A673 (cell line): ENCODE data around the gene UBE3C. TPM values are rescaled to one million over a fixed set of nuclear protein-coding genes. Genes with fewer than 3 reads are reported as not detected.

Experiments
- BruUV-seq: library from RNA; stranded (reverse); fragments of 400-500 nt; replicated peaks from 2 replicates; lab custom pipeline; 2021; lab: Mats Ljungman, UMichigan
- CTCF ChIA-PET: fragments of 300-600 bp; sonication (Branson Sonifier 250); formaldehyde crosslinking; loops from one replicate; lab custom pipeline; 2022; ENCODE audit warnings: antibody characterized with exemption; lab: Charles Lee
- POLR2A ChIA-PET: fragments of 300-600 bp; sonication (Branson Sonifier 250); formaldehyde crosslinking; loops from one replicate; lab custom pipeline; 2022; ENCODE audit warnings: antibody characterized with exemption; ENCODE audit not compliant: low non-redundant PET; lab: Charles Lee
- DNase-seq: peaks from one replicate; pipeline ENCODE4 v3.0.0-alpha.2; 2015; ENCODE audit warnings: low spot score
- H3K27ac ChIP-seq: fragments of 200-600 bp; sonication (generic); 2 replicates; pipeline ENCODE4 v1.5.1; 2016; ENCODE audit warnings: mixed run types, low read depth, mild to moderate bottlenecking, mixed read lengths, antibody characterized with exemption, low read length; ENCODE audit not compliant: poor library complexity, severe bottlenecking
- H3K27me3 ChIP-seq: fragments of 200-600 bp; sonication (generic); replicated peaks from 2 replicates; pipeline ENCODE4 v1.6.1; 2017; ENCODE audit warnings: mixed run types, low read depth, mild to moderate bottlenecking, mixed read lengths, antibody characterized with exemption, low read length; ENCODE audit not compliant: insufficient read depth, poor library complexity
- H3K36me3 ChIP-seq: fragments of 200-600 bp; sonication (generic); 2 replicates; pipeline ENCODE4 v1.6.1; 2016; ENCODE audit warnings: mixed run types, mild to moderate bottlenecking, mixed read lengths, antibody characterized with exemption, low read length; ENCODE audit not compliant: insufficient read depth, poor library complexity, severe bottlenecking
- H3K4me1 ChIP-seq: fragments of 200-600 bp; sonication (generic); 2 replicates; pipeline ENCODE4 v1.6.1; 2017; ENCODE audit warnings: mixed run types, mild to moderate bottlenecking, mixed read lengths, antibody characterized with exemption, low read length; ENCODE audit not compliant: insufficient read depth, poor library complexity, severe bottlenecking
- H3K4me3 ChIP-seq: fragments of 200-600 bp; sonication (generic); 2 replicates; pipeline ENCODE4 v1.5.1; 2016; ENCODE audit warnings: low read depth, mixed run types, mild to moderate bottlenecking, mixed read lengths, low read length; ENCODE audit not compliant: poor library complexity, severe bottlenecking
- H3K9me3 ChIP-seq: fragments of 200-600 bp; sonication (generic); 2 replicates; pipeline ENCODE4 v1.6.1; 2016; ENCODE audit warnings: mixed run types, low read depth, mild to moderate bottlenecking, mixed read lengths, antibody characterized with exemption, low read length; ENCODE audit not compliant: poor library complexity, severe bottlenecking
- EZH2 ChIP-seq: fragments of 200-600 bp; sonication (generic); IDR thresholded peaks from 2 replicates; pipeline ENCODE4 v1.6.1; 2017; ENCODE audit warnings: borderline replicate concordance, low read depth, mild to moderate bottlenecking, mixed read lengths, antibody characterized with exemption, low read length; ENCODE audit not compliant: poor library complexity, severe bottlenecking
- intact Hi-C: fragments of 100-400 bp; cut with micrococcal nuclease; formaldehyde crosslinking; loops from one replicate; pipeline ENCODE4 v1.10.0; 2022; ENCODE audit not compliant: unreplicated experiment
- total RNA-seq: library from RNA; stranded (reverse); gene quantifications from 2 replicates; pipeline ENCODE4 v1.2.3, GENCODE V29; 2021
- TF ChIP-seq, protein P1 (sequence below): fragments of 300-800, 200-600 bp; sonication (generic); conservative IDR thresholded peaks from 2 replicates; pipeline ENCODE4 v1.5.1; 2017; ENCODE audit warnings: low read depth, mild to moderate bottlenecking, antibody characterized with exemption, low read length, moderate library complexity, mixed read lengths

UBE3C gene
- total RNA-seq, 1 experiment from 2014 or later: 77.9 TPM

DNA sequence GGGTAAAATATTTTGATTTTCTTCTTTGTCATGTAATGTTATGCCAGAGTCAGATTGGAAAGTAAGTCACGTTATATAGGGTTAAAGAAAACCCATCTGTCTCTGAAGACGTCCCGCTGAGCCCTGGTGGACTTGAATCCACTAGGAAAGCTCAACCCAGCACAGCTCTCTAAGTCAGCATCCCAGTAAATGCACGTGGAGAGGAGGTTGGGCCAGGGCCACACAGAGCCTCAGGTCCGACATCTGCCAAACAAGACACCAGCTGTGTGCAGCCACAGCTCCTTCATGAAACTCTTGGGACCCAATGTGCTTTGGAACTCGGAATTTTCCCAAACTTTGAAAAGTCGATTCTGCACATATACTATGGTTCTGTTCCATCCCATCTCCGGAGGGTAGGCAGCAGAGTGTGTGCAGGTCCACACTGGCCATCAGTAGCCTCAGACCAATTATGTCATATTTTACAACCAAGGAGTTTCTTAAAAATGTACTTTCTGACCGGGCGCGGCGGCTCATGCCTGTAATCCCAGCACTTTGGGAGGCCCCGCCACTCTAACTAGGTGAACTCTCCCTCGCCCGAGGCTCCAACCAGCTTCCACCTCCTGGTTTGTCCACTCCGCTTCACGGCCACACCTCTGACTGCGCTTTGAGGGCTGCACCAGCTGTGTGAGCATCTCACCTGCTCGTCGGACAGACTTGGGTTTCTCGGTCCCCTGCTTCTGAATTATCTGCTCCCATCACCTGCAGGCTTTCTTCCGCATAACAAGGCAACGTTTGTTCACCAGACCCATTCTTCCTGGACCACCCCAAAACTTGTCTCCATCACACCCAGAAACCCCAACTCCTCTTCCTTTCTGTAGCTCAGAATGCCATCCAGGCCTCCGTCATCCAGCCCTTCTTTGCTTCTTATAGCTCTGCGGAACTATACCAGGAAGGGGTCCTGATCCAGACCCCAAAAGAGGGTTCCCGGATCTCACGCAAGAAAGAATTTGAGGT lies 168.4 kb downstream of the UBE3C start:
- ChIA-PET POLR2A (no interaction called here), CTCF (no interaction called here)
- intact Hi-C loops: no loop called here
- no TSS peak for BruUV-seq
- H3K9me3 ChIP-seq: no peaks in the 10 kb centered on the region
- H3K27me3 ChIP-seq: no peaks in the 10 kb centered on the region
- no peaks in the 10 kb centered on the region for H3K36me3 ChIP-seq
- DNase-seq: no peak
- no peak overlapping the region for H3K4me3 ChIP-seq
- no peak overlapping the region for H3K27ac ChIP-seq
- no peaks in the 10 kb centered on the region for H3K4me1 ChIP-seq
- TF ChIP-seq EZH2: no peak
- TF ChIP-seq, protein P1, sequence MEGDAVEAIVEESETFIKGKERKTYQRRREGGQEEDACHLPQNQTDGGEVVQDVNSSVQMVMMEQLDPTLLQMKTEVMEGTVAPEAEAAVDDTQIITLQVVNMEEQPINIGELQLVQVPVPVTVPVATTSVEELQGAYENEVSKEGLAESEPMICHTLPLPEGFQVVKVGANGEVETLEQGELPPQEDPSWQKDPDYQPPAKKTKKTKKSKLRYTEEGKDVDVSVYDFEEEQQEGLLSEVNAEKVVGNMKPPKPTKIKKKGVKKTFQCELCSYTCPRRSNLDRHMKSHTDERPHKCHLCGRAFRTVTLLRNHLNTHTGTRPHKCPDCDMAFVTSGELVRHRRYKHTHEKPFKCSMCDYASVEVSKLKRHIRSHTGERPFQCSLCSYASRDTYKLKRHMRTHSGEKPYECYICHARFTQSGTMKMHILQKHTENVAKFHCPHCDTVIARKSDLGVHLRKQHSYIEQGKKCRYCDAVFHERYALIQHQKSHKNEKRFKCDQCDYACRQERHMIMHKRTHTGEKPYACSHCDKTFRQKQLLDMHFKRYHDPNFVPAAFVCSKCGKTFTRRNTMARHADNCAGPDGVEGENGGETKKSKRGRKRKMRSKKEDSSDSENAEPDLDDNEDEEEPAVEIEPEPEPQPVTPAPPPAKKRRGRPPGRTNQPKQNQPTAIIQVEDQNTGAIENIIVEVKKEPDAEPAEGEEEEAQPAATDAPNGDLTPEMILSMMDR: no peak

DNA sequence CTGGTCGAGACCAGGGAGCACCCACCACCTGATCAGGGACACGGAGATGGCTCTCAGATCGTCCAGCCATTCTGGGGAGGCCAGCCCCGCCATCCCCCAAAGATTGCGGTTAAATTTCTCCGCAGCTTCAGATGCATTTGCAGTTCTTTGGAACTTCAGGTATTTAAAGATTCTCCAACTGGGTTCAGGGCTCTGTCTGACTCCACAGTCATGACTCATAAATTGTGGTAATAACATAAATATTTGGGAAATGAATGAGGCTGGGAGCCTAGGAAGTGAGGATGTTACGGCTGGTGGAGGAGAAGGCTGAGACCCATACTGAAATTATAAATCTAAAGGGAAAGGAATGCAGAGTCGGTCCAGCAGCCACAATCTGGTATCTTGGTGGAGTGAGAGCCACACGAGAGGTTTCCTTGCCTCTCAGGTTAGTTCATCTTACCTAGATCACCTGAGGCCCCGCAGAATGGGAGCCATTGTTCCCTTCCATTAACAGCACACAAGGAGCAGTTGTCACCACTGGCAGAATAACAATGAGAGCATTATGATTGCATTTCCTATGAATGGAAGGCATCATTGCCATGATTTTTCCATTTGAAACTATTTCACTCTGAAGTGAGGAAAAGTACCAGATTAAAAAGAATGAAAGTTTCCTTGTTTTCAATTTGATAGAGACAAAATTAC lies 171.4 kb downstream of the UBE3C start:
- DNase-seq: no peak
- no peak overlapping the region for H3K27ac ChIP-seq
- ChIA-PET POLR2A (no interaction called here), CTCF (no interaction called here)
- intact Hi-C loops: no loop called here
- H3K27me3 ChIP-seq: no peaks in the 10 kb centered on the region
- no peak overlapping the region for H3K4me3 ChIP-seq
- H3K36me3 ChIP-seq: no peaks in the 10 kb centered on the region
- H3K4me1 ChIP-seq: no peaks in the 10 kb centered on the region
- H3K9me3 ChIP-seq: no peaks in the 10 kb centered on the region
- no TSS peak for BruUV-seq
- TF ChIP-seq, protein P1: no peak
- no peak for TF ChIP-seq EZH2

DNA sequence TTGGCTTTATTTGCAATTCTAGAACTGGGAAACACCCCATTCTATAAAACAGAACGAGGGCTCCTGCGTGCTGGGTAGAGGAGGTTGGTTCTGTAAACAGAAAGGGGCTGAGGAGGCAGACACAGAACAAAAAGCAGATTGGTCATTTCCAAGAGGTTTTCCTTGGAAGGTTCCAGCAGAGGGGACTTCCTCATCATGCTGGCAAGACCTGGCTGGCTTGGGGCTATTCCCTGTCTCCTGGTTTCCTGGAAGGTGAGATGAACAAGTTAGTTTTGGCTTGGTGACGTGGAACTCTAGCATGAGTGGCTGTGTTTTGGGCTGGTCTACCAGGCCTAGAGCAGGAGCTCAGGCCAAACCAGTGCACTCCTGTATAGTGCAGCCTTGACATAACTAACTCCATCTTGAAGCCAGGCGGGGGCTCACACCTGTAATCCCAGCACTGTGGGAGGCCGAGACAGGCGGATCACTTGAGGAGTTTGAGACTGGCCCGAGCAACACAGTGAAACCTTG lies 172.0 kb downstream of the UBE3C start:
- CTCF ChIA-PET: no interaction called here
- H3K4me3 ChIP-seq: no peak overlapping the region
- TF ChIP-seq, protein P1: no peak
- no peak for TF ChIP-seq EZH2
- no TSS peak for BruUV-seq
- H3K36me3 ChIP-seq: no peaks in the 10 kb centered on the region
- H3K27me3 ChIP-seq: no peaks in the 10 kb centered on the region
- no peaks in the 10 kb centered on the region for H3K9me3 ChIP-seq
- no peak for DNase-seq
- POLR2A ChIA-PET: no interaction called here
- H3K4me1 ChIP-seq: no peaks in the 10 kb centered on the region
- H3K27ac ChIP-seq: no peak overlapping the region
- intact Hi-C loops: no loop called here
